Activated CD8-positive, alpha-beta memory T cell treated with anti-CD3 and anti-CD28 coated beads for 48 hours (primary cell): ENCODE measurements around the gene LPIN3.

Source experiments
- DNase-seq, 3 experiments: peaks; one replicate each; pipeline ENCODE4 v3.0.0-alpha.2; 2020; ENCODE audit warnings: low read depth in 2 of 3, low spot score in 2 of 3

The LPIN3 gene

DNA sequence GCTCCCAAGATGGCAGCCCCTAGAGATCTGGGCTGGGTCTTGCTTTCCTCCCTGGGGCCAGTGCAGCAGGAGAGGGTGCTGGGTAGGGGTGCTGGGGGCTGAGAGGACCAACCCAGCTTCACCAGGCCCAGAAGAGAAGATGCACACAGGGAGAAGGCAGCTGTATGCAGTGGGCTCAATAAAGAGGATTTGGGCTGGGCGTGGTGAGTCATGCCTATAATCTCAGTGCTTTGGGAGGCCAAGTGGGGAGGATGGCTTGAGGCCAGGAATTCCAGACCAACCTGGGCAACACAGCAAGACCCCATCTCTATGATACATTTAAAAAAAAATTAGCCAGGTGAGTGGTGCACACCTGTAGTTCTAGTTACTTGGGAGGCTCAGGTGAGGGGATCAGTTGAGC, 51.7 kb downstream of the LPIN3 start:
- no peak for DNase-seq

DNA sequence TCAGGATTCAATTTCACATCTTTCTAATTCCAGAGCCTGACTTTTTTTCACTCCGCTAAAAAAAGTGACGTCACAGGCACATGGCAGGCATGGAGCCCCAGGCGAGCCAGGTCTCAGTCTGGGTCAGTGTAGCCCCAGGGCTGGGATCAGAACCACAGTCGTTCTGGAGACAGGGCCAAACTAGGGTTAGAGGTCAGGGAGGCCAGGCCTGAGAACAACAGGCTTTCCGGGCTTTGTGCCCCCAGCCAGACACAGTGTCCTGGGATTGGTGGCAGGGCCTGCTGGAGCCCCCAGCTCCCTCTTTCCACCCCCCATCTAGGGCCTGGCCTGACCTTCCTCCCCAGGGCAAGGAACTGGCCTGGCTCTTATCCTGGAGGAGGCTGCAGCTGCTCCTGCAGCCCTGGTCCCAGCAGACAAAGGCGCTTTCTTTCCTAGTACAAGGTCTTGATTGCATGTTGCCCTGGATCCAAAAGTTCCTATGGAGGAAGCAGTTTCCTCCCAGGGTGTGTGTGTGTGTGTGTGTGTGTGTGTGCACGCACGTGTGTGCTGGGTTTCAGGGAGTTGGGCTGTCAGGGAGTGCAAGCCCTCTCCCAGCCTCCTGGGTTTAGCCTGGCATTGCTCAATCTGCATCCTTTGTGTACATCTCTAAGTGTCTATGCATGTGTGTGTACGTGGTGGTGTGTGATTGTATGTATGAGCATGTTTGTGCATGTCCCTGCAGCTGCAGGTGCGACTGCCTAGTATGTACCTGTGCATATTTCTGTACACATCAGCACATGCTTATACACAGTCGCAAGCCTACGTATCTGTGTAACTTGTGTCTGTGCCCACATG, 52.5 kb downstream of the LPIN3 start:
- no peak for DNase-seq

DNA sequence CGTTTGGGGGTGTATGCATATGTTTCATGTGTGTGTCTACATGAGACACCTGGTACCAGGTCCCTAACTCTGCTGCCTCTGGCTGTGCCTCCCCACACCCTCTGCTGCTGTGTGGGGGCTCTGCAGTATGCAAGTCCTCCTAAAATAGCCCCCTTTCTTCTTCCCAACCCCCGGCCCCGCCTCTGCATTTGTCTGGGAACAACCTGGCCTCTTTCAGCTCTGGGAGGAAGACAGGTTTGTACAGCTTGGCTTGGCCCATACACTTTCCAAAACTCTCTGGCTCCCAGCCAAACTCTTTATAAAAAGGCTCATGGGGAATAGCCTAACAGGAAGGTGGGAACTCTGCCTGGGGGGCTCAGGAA, 53.1 kb downstream of the LPIN3 start:
- no peak for DNase-seq

DNA sequence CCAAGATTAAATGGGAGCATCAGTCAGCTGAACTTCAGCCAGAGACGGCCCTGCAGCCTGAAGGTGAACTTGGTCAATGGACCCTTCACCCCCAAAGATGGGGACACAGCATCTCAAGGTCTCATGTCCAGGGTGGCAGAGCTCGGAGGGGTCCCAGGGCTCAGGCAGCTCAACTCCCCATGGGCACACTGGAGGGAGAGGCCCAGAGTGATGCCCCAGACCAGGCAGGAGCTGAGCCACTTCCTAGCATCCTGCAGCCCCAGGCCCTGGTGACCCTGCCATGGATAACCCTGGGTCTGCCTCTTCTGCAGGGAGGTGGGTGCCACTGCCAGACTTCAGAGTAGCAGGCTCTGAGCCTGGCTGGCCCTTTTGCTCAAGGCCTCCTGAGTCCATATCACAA, 53.5 kb downstream of the LPIN3 start:
- DNase-seq = no peak

DNA sequence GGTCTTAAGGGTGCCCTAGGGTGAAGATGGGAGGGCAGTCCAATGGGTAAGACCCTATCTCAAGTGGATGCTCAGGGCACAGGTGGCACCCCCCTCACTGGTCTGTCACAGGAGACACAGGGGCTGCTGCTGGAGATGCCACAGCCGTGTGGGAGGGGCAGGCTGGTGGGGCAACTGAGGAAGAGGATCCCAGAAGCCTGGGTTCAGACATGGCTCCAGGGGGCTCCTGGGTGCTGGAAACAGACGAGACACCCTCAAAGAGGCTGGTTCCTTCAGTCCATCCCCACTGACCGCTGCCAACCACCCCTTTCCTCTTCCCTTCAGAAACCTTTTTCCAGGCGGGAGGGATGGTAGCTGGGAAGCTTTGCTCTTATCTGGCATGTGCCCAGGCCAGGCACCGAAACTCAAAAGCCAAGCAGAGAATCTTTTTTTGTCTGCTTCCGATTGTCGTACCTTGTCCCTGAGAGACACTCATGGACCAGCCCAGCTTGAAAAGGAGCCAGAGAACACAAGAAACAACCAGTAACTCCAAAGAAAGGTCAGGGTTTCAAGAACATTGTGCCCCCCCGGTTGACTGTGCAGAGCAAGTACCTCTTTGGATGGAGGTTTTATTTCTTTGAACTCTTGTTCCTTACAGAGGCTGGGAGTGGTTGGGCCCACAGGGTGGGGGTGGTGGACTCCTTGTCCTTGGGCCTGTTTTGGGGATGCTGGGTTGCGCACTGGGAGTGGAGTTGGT, 54.5 kb downstream of the LPIN3 start:
- DNase-seq = no peak

DNA sequence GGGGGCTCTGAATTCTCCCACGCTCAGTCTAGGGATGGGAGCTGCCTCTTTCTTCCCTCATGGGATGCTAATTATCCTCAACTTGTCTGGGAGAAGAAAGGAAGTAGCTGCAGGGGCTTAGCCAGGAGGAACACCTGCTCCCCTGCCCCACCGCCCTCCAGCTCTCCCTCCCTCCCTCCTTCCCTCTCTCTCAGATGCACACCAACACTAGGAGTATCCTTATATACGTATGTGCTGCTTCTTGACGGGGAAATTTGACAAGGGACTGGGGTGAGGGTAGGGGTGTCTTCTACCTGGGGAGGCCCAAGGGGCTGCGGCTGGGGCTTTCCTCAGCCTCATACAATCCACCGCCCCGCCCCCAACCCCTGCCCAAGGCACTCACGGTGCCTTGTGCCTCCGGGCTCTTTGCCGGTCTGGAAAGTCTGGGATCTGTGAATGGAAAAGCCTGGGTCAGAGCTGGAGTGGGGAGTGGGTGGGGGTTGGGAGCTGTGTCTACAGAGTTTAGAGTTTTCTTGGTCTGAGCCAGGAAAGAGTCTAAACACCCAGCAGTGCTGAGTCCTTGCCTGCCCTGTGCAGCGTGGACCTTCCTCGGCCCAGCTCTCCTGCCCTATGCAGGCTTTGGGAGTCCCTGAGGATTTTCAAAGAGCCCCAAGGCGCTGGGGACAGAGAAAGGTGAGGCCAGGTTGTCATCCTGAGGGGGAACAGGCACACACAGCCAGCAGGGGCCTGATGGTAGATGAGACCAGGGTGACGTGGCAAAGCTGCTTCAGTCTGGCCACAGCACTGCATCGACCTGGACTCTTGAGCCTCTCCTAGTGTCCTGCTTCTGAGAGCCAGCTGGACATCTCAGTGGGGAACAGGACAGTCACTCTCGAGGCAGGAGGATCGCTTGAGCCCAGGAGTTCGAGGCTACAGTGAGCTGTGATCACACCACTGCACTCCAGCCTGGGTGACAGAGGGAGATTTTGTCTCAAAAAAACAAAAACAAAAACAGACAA, 55.3 kb downstream of the LPIN3 start:
- DNase-seq = no peak

DNA sequence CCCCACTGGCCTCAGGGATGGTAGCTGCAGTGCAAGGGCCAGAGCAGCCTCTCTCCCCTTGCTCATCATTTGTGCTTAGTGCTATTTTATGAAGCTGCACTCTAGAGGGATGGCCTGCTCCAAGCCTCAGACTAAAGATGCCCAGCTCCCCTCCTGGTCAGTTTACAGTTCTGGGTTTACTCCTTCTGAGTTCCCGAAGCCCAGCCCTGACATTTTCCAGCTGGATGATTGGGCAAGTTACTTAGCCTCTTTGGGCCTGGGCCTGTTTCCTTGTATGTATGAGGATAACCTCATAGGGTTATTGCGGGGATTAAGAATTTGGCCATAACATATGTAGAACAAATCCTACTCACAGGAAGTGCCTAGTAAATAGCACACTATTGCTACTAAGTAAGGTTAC, 57.8 kb downstream of the LPIN3 start:
- no peak for DNase-seq

DNA sequence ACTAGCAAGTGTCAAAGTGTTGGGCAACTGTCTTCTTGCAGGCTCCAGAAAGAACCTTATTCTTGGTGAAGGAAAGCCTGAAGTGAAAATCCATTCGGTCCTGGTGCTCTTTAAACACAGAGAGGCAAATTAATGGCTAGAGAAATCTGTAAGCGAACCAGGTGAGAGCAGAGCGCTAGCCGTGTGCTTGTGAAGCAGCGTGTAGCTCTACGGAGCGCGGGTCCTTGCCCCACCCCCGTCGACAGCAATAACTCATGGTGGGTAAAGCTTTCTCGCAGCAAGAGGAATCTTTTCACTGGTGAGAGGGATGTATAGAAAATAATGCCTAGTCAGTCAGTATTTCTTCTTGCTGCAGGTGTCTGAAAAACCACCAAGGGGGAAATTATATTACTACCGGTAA, 63.0 kb downstream of the LPIN3 start:
- DNase-seq = no peak

DNA sequence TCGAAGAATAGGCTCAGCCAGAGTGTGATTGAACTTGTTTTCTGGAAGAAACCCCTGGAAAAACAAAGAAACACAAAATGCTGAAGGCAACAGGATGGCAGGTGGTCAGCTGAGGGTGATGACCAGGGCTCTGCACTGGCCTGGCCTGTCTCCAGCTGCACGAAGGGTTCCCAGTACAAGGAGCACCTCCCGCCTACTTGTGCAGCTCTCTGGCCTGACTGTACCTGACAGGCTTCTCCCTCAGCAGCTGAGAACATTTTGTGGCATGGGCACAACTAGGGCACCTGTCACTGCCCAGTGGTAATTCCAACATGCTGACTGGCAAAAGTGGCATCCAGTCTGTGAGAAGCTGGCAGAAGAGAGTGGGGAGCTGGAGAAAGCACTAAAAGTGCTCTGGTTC, 64.8 kb downstream of the LPIN3 start:
- DNase-seq = no peak

DNA sequence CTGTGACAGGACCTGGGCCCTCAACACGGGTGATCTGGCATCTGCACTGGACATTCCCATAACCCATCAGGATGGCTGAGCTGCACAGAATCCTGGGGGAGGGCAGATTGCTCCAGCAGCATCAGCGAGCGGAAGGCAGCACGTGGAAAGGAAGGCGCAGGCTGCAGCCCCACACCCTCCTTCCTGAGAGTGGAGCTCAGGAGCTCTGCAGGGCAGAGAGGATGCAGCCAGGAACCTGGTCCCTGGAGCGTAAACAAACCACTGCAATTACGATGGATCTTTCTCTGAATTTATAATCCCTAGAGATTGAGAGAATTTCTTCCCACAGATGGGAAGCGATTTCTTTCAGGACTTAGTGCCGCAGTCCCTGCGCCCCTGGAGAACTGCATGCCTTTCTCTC, 65.7 kb downstream of the LPIN3 start:
- DNase-seq = no peak

DNA sequence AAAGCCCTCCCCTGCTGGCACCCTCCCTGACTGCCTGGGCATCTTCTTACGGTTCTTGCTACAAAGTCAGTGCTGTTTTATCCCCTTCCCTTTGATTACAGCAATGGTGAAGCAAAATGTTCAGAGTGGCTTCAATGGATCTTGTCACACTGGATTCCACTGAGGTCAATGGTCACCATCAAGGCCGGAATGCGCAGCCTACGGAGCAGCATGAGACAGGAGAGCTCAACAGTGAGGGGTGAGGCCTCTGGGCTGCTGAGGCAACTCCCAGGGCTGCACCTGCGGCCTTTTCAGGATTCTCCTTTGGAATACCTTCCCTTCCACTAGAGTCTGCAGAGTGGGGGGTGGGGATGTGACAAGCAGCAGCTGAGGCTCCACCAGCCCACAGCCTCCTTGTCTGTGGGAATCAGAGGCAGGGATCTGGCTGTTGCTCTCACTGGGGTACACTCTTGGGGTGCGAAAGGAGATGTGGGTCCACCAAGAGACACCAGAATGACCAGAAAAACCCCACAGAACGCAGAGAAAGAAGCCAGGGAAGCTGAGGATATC, 66.3 kb downstream of the LPIN3 start:
- no peak for DNase-seq

DNA sequence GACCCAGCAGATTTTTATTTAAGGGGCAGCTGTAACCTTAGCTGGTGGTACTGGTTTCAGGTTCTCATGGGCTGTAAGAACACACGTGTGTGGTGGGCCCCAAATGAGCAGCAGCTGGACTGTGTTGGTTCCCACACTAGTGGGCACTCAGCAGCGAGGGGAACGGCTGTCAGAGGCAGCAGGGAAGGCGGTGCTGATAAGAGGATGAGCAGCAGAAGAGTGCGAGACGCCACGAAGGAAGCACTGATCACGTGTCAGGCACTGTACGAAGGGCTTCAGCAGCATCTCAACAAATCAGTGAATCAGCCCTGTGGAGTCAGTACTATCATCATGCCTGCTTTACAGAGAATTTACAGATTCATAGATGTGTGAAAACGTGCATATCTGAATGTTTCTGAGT, 67.0 kb downstream of the LPIN3 start:
- no peak for DNase-seq

DNA sequence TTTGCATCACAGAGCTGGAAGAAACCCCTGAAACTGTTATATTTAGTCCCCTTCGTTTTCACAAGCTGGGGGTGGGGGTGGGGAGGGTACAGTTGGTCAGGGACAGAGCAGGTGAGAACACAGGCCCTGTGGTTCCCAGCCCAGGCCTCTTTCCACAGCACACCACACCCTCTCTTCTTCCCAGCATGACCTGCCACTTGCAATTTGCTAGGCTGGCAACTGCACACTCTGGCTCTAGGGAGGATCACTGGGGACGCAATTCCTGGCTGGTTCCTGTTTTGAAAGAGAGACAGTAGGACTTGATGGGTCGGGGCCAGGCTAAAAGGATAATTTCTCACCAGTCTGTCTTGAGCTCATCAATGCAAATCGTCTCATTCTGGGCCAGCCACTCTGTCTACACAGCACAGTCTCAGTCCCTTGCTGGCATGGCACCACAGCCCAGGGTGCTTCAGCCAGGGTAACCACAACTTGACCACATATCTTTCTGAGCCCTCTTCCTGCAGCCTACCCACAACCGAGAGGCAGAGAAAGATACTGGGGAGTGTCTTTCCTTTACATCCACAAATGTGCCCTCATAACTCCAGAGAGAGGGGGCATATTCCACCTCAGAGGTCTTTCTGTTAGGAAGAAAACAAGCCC, 67.7 kb downstream of the LPIN3 start:
- DNase-seq = no peak

DNA sequence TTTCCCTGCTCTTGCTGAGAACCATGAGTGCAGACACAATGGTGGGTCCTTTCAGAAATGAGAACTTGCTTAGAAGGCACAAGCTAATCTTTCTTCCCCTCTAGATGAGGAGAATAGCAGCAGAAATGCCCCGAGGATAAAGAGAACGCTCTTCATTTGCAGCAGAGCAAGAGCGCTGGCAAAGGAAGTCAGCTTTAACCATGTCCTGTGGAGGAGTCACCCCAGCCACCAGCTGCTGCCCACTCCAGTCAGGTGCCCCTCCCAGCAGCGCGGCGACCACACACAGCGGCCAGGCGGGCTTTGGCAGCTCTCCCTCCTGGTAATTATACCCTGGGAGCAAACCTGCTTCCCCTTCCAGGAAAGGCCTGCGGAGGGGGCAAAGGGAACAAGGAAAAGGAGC, 68.4 kb downstream of the LPIN3 start:
- no peak for DNase-seq
